RWPE2 (cell line): Measurements from ENCODE around the gene SLC39A12.

Experiments
- ATAC-seq: fragments of 200-7000 bp; cut with Tn5 transposase; 3 replicates; pipeline ENCODE4 v1.9.1; 2021; ENCODE audit warnings: low read depth
- DNase-seq: peaks from one replicate; pipeline ENCODE4 v3.0.0-alpha.2; 2020; ENCODE audit warnings: low spot score
- H3K27ac ChIP-seq: fragments of 450-650 bp; 2 replicates; pipeline ENCODE4 v1.5.1; 2017; ENCODE audit warnings: mild to moderate bottlenecking; ENCODE audit not compliant: poor library complexity, severe bottlenecking
- H3K27me3 ChIP-seq: fragments of 250-450 bp; sonication (Bioruptor Pico); 2 replicates; pipeline ENCODE4 v1.5.1; 2021; ENCODE audit warnings: mild to moderate bottlenecking, moderate library complexity; ENCODE audit not compliant: insufficient read depth, poor library complexity, severe bottlenecking
- H3K36me3 ChIP-seq: fragments of 250-450 bp; sonication (Bioruptor Pico); 2 replicates; pipeline ENCODE4 v1.5.1; 2020; ENCODE audit warnings: low read depth, mild to moderate bottlenecking, moderate library complexity
- H3K4me1 ChIP-seq: fragments of 250-450 bp; sonication (Bioruptor Pico); 2 replicates; pipeline ENCODE4 v1.5.1; 2021; ENCODE audit warnings: mild to moderate bottlenecking, moderate library complexity; ENCODE audit not compliant: insufficient read depth, poor library complexity, severe bottlenecking
- H3K4me3 ChIP-seq: fragments of 250-450 bp; sonication (Bioruptor Pico); 2 replicates; pipeline ENCODE4 v1.5.1; 2021; ENCODE audit warnings: mild to moderate bottlenecking, moderate library complexity; ENCODE audit not compliant: severe bottlenecking
- H3K9me3 ChIP-seq: fragments of 250-450 bp; sonication (Bioruptor Pico); 2 replicates; pipeline ENCODE4 v1.5.1; 2021; ENCODE audit warnings: mild to moderate bottlenecking, moderate library complexity; ENCODE audit not compliant: severe bottlenecking
- TF ChIP-seq, protein P1 (sequence below): fragments of 450-650 bp; IDR thresholded peaks from one replicate; pipeline ENCODE4 v1.5.1; 2017; ENCODE audit warnings: mild to moderate bottlenecking, moderate library complexity; ENCODE audit not compliant: poor library complexity, severe bottlenecking

Gene SLC39A12

DNA sequence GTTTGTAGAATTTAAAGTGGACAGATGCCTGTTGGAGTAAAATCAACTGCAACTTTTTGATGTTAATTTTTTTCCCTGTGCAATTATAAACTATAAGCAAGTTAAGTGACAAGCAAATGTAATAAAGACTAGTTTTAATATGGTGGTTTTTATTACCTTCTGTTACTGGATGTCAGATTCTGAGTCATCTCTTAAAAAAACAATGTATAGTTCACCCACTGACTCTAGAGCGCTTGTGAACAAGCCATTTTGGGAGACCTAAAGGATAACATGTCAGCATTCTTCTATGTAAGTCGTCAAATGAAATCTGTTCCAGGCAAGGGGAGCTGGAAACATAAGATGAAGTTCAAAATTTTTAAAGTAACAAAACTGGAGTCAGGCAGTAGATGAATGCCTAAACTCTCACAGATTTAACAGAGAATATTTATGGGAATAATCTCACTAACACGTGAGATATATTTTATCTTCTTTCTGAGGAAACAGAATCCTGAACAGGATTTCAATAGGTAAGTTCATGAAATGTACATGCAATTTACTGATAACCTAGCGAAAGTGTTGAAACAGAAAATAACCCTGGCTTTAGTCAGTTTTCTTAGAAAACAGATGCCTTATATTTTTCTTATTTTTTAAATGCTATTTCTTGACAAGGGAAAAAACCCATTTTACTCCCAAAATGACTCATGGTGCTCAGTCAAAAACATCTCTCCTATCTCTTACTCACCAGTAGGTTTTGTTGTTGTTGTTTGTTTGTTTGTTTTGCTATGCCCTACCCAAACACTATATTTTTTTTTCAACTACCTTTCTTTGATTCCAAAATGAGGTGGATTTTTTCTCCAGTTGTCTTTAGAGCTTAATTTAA, 91.7 kb downstream of the SLC39A12 start:
- no peak overlapping the region for H3K27ac ChIP-seq
- no peak overlapping the region for H3K4me3 ChIP-seq
- no peaks in the 10 kb centered on the region for H3K27me3 ChIP-seq
- ATAC-seq (no peak), DNase-seq (no peak)
- no peaks in the 10 kb centered on the region for H3K4me1 ChIP-seq
- TF ChIP-seq, protein P1, sequence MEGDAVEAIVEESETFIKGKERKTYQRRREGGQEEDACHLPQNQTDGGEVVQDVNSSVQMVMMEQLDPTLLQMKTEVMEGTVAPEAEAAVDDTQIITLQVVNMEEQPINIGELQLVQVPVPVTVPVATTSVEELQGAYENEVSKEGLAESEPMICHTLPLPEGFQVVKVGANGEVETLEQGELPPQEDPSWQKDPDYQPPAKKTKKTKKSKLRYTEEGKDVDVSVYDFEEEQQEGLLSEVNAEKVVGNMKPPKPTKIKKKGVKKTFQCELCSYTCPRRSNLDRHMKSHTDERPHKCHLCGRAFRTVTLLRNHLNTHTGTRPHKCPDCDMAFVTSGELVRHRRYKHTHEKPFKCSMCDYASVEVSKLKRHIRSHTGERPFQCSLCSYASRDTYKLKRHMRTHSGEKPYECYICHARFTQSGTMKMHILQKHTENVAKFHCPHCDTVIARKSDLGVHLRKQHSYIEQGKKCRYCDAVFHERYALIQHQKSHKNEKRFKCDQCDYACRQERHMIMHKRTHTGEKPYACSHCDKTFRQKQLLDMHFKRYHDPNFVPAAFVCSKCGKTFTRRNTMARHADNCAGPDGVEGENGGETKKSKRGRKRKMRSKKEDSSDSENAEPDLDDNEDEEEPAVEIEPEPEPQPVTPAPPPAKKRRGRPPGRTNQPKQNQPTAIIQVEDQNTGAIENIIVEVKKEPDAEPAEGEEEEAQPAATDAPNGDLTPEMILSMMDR: no peak
- no peaks in the 10 kb centered on the region for H3K9me3 ChIP-seq
- no peaks in the 10 kb centered on the region for H3K36me3 ChIP-seq

DNA sequence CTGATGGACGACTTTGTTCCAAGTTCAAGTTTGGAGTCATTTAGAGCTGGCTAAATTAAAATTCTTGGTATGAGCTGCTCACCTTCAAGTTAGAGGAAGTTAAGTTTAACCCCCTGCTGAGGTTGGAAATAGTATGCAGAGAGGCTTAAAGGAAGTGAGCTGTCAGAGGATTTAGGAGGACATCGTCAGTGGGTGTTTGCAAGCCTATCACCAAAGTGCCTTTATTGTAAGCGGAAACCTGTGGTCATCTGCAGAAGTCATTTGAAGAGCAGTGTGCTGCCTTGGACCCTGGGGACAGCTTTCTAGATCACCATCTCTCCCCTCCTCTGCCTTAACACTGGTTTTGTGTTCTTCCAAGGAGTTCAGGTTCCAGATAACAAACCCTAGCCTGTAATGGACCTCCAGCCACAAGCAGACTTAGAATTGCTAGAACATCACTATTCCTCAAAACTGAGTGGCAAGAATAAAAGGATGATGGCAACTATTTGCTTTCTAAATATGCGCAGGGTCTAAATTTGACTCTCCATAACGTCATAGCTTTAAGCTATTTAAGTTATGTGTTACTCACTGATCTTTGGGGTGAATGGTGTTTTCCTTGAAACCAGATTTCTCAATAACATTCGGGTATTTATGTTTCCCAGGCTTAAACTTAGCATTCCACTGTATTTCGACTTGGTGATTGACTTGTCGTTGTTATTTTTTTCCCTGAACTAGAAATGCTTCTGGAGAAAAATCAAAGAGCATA, 93.4 kb downstream of the SLC39A12 start:
- Histone ChIP-seq H3K27me3 (no peaks in the 10 kb centered on the region), H3K27ac (no peak overlapping the region), H3K36me3 (no peaks in the 10 kb centered on the region), H3K4me1 (no peaks in the 10 kb centered on the region), H3K9me3 (no peaks in the 10 kb centered on the region), H3K4me3 (no peak overlapping the region)
- TF ChIP-seq, protein P1: no peak
- DNase-seq (no peak), ATAC-seq (no peak)

DNA sequence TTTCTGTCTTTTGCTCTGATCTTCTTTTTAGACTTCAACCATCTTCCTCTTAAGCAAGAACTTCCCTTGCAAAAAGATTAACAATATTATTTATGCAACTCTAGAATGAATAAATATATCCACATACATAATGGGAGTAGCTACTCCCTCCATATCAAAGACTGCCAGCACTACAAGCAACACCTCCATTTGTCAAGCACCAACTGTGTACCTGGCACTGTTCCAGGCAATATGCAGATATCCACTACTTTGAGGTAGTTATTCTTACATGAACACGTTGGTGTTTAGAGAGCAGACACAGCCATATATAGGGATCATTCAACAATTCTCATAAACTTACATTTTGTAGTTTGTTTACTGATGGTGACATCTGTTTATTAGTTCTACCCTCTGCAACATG, 104.9 kb downstream of the SLC39A12 start:
- Histone ChIP-seq H3K27ac (no peak overlapping the region), H3K4me1 (no peaks in the 10 kb centered on the region), H3K4me3 (no peak overlapping the region), H3K36me3 (no peaks in the 10 kb centered on the region), H3K9me3 (no peaks in the 10 kb centered on the region), H3K27me3 (peaks cover 3% of the 10 kb centered on the region)
- ATAC-seq (no peak), DNase-seq (no peak)
- TF ChIP-seq, protein P1: no peak

DNA sequence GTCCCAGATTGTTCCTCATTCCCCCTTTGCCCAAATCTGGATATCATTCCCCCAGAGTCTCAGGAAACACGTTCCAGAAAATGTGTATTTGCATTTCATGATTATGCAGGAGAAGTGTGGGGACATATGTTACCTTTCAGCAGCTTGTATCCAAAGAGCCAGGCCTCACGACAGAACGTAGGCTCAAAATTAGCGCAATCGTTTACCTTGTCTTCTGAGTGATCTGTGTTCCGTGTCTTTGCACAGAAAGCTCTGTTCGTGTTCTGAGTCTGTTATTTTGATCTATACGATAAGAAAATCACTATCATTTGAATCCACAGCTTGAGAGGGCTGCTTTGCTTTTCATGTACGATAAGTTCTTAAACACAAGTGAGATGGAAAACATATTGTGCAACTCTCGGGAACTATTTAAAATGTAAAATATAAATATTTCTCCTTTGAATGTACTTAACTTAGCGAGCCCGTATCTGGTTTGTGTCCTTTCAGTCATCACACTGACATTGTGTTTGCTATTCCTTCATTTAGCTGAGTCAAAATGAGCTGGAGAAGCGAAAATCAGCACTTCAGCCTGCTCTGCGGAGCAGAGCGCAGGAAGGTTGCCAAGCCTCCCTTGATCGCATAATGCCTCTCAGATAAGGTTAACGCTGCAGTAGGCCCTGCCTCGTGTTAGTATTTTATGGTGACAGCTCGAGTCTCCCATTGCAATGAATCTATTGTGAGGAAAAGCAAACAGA, 108.3 kb downstream of the SLC39A12 start:
- TF ChIP-seq, protein P1: no peak
- ATAC-seq (no peak), DNase-seq (no peak)
- Histone ChIP-seq H3K36me3 (no peaks in the 10 kb centered on the region), H3K27me3 (no peaks in the 10 kb centered on the region), H3K4me1 (no peaks in the 10 kb centered on the region), H3K4me3 (no peak overlapping the region), H3K27ac (no peak overlapping the region), H3K9me3 (no peaks in the 10 kb centered on the region)
